PC-3 (cell line): Measurements from ENCODE around the gene SEMA3C. TPM values are rescaled to one million over a fixed set of nuclear protein-coding genes. Genes with fewer than 3 reads are reported as not detected.

Source experiments
- ATAC-seq: fragments of 200-7000 bp; cut with Tn5 transposase; 2 replicates; pipeline ENCODE4 v1.9.1; 2020; ENCODE audit warnings: mild to moderate bottlenecking, moderate library complexity
- BruUV-seq: library from RNA; stranded (reverse); fragments of 400-500 nt; replicated peaks from 2 replicates; lab custom pipeline; 2021; lab: Mats Ljungman, UMichigan
- CTCF ChIA-PET: fragments of 300-600 bp; sonication (Branson Sonifier 250); formaldehyde crosslinking; loops from one replicate; lab custom pipeline; 2022; ENCODE audit warnings: antibody characterized with exemption; lab: Charles Lee
- POLR2A ChIA-PET: fragments of 300-600 bp; sonication (Branson Sonifier 250); formaldehyde crosslinking; loops from one replicate; lab custom pipeline; 2022; ENCODE audit warnings: antibody characterized with exemption; ENCODE audit not compliant: unreplicated experiment; lab: Charles Lee
- DNase-seq: peaks from one replicate; pipeline ENCODE4 v3.0.0-alpha.2; 2015
- H2AFZ ChIP-seq: fragments of 300-600 bp; sonication (generic); 2 replicates; pipeline ENCODE4 v1.6.0; 2016; ENCODE audit warnings: antibody characterized with exemption, low read length
- H3F3A ChIP-seq: fragments of 300-600 bp; sonication (generic); one replicate; pipeline ENCODE4 v1.6.0; 2017; ENCODE audit warnings: antibody characterized with exemption, low read length, control low read depth, mild to moderate bottlenecking; ENCODE audit not compliant: unreplicated experiment
- H3K27ac ChIP-seq: fragments of 300-600 bp; sonication (generic); 2 replicates; pipeline ENCODE4 v1.5.1; 2016; ENCODE audit warnings: mild to moderate bottlenecking, low read length
- H3K27me3 ChIP-seq: fragments of 300-600 bp; sonication (generic); 2 replicates; pipeline ENCODE4 v1.6.1; 2016; ENCODE audit warnings: low read length, mixed read lengths
- H3K36me3 ChIP-seq: fragments of 300-600 bp; sonication (generic); 2 replicates; pipeline ENCODE4 v1.6.1; 2016; ENCODE audit warnings: low read depth, mixed run types, low read length, mixed read lengths
- H3K4me1 ChIP-seq: fragments of 300-600 bp; sonication (generic); 2 replicates; pipeline ENCODE4 v1.5.1; 2016; ENCODE audit warnings: low read length; ENCODE audit not compliant: insufficient read depth
- H3K4me2 ChIP-seq: fragments of 300-600 bp; sonication (generic); 2 replicates; pipeline ENCODE4 v1.6.0; 2016; ENCODE audit warnings: low read length
- H3K4me3 ChIP-seq: fragments of 300-600 bp; sonication (generic); 2 replicates; pipeline ENCODE4 v1.5.1; 2016; ENCODE audit warnings: mild to moderate bottlenecking, low read length, mixed read lengths
- H3K79me2 ChIP-seq: fragments of 300-600 bp; sonication (generic); 2 replicates; pipeline ENCODE4 v1.6.1; 2017; ENCODE audit warnings: low read length, mixed read lengths
- H3K9ac ChIP-seq: fragments of 300-600 bp; sonication (generic); 2 replicates; pipeline ENCODE4 v1.6.0; 2016; ENCODE audit warnings: mild to moderate bottlenecking, low read length
- H3K9me2 ChIP-seq: fragments of 300-600 bp; sonication (generic); replicated peaks from 2 replicates; pipeline ENCODE4 v1.6.1; 2016; ENCODE audit warnings: mixed run types, low read length, mixed read lengths
- H3K9me3 ChIP-seq: fragments of 300-600 bp; sonication (generic); 2 replicates; pipeline ENCODE4 v1.6.1; 2016; ENCODE audit warnings: low read length, mixed read lengths
- H4K20me1 ChIP-seq: fragments of 300-600 bp; sonication (generic); 2 replicates; pipeline ENCODE4 v1.6.1; 2016; ENCODE audit warnings: low read length, mixed read lengths
- CTCF ChIP-seq: fragments of 300-600 bp; sonication (generic); conservative IDR thresholded peaks from 2 replicates; pipeline ENCODE4 v1.5.1; 2017; ENCODE audit warnings: antibody characterized with exemption, low read depth, mild to moderate bottlenecking, low read length
- EZH2 ChIP-seq: fragments of 300-600 bp; sonication (generic); IDR thresholded peaks from one replicate; pipeline ENCODE4 v1.6.1; 2017; ENCODE audit warnings: antibody characterized with exemption, mild to moderate bottlenecking, low read length; ENCODE audit not compliant: unreplicated experiment
- EZH2phosphoT487 ChIP-seq: fragments of 300-600 bp; sonication (generic); IDR thresholded peaks from 2 replicates; pipeline ENCODE4 v1.6.1; 2018; ENCODE audit warnings: mild to moderate bottlenecking, antibody characterized with exemption, low read length, borderline replicate concordance
- intact Hi-C: fragments of 100-400 bp; cut with micrococcal nuclease; formaldehyde crosslinking; loops from 2 replicates; pipeline ENCODE4 v1.9.0; 2023
- total RNA-seq: library from RNA; depleted of rRNA; stranded (reverse); fragments of >200 nt; gene quantifications from 2 replicates; pipeline ENCODE4 v1.2.3, GENCODE V29; 2014

SEMA3C gene
- total RNA-seq, 1 experiment from 2014 or later, result 28.0 TPM

- ChIA-PET CTCF (no interaction called here), POLR2A (no interaction called here)
- Histone ChIP-seq H3K9me3 (no peaks in the 10 kb centered on the region), H3K4me1 (peaks cover 17% of the 10 kb centered on the region), H3K9ac (no peak overlapping the region), H3K9me2 (no peaks in the 10 kb centered on the region), H2AFZ (no peak overlapping the region), H3K27me3 (no peaks in the 10 kb centered on the region), H3K36me3 (no peaks in the 10 kb centered on the region), H3K27ac (no peak overlapping the region), H3F3A (no peaks in the 10 kb centered on the region), H4K20me1 (no peaks in the 10 kb centered on the region), H3K4me3 (no peak overlapping the region), H3K4me2 (no peak overlapping the region), H3K79me2 (no peaks in the 10 kb centered on the region)
- BruUV-seq, result no TSS peak
- intact Hi-C loops, result loop anchor here (5.0 kb wide), 1 partner anchor 39 kb away; no protein-coding TSS in a partner anchor
- ATAC-seq, result no peak
- TF ChIP-seq EZH2phosphoT487 (no peak), EZH2 (no peak), CTCF (no peak)
- no peak for DNase-seq
These were observed 182.3 kb downstream of the SEMA3C start for GRCh38 chr7:80736371-80737125.

- no peak for DNase-seq
- Histone ChIP-seq H3K4me1 (peaks cover 5% of the 10 kb centered on the region; the same call in 1 of the 2 replicates), H3K9me3 (no peaks in the 10 kb centered on the region), H3K4me3 (no peak overlapping the region), H2AFZ (no peak overlapping the region), H3K9me2 (no peaks in the 10 kb centered on the region), H3K79me2 (no peaks in the 10 kb centered on the region), H3F3A (no peaks in the 10 kb centered on the region), H3K4me2 (no peak overlapping the region), H3K27me3 (no peaks in the 10 kb centered on the region), H4K20me1 (no peaks in the 10 kb centered on the region), H3K36me3 (no peaks in the 10 kb centered on the region), H3K27ac (no peak overlapping the region), H3K9ac (no peak overlapping the region)
- no peak for TF ChIP-seq EZH2
- TF ChIP-seq CTCF, result no peak
- no peak for TF ChIP-seq EZH2phosphoT487
- ChIA-PET POLR2A (no interaction called here), CTCF (no interaction called here)
- intact Hi-C loops, result loop anchor here (5.0 kb wide), 1 partner anchor 38 kb away; no protein-coding TSS in a partner anchor
- no TSS peak for BruUV-seq
- no peak for ATAC-seq
These were observed 183.5 kb downstream of the SEMA3C start for GRCh38 chr7:80735330-80735729.

GRCh38 chr7:80734011-80734410 lies 184.8 kb downstream of the SEMA3C start:
- CTCF ChIA-PET, result no interaction called here
- no TSS peak for BruUV-seq
- no peaks in the 10 kb centered on the region for H3K9me3 ChIP-seq
- DNase-seq (no peak), ATAC-seq (no peak)
- no peaks in the 10 kb centered on the region for H3K9me2 ChIP-seq
- H3K27me3 ChIP-seq, result no peaks in the 10 kb centered on the region
- H3K4me2 ChIP-seq, result no peak overlapping the region
- H3K79me2 ChIP-seq, result no peaks in the 10 kb centered on the region
- H3K4me3 ChIP-seq, result no peak overlapping the region
- H3K27ac ChIP-seq, result no peak overlapping the region
- H4K20me1 ChIP-seq, result no peaks in the 10 kb centered on the region
- H3K9ac ChIP-seq, result no peak overlapping the region
- no peaks in the 10 kb centered on the region for H3F3A ChIP-seq
- H2AFZ ChIP-seq, result no peak overlapping the region
- no peaks in the 10 kb centered on the region for H3K36me3 ChIP-seq
- intact Hi-C loops, result no loop called here
- POLR2A ChIA-PET, result no interaction called here
- TF ChIP-seq EZH2 (no peak), EZH2phosphoT487 (no peak), CTCF (no peak)
- H3K4me1 ChIP-seq, result 0 out of 2 replicates have a peak, but pooled peaks cover 6% of the 10 kb centered on the region
